Smooth muscle cell (in vitro differentiated cells): ENCODE data around the gene WNT1. TPM values are rescaled to one million over a fixed set of nuclear protein-coding genes. Genes with fewer than 3 reads are reported as not detected.

ENCODE experiments used
- DNase-seq: peaks from one replicate; lab custom pipeline; 2025; ENCODE audit not compliant: unreplicated experiment; lab: John Stamatoyannopoulos, UW
- H2AFZ ChIP-seq: fragments of 200-600 bp; sonication (generic); 2 replicates; pipeline ENCODE4 v1.6.0; 2016; ENCODE audit warnings: antibody characterized with exemption, low read depth, mild to moderate bottlenecking
- H3F3A ChIP-seq: fragments of 200-600 bp; sonication (generic); 2 replicates; pipeline ENCODE4 v1.6.0; 2017; ENCODE audit warnings: antibody characterized with exemption, low read depth
- H3K27ac ChIP-seq: fragments of 200-600 bp; sonication (generic); 2 replicates; pipeline ENCODE4 v1.5.1; 2016; ENCODE audit warnings: low read depth, mild to moderate bottlenecking
- H3K27me3 ChIP-seq: fragments of 200-600 bp; sonication (generic); 2 replicates; pipeline ENCODE4 v1.6.1; 2016; ENCODE audit warnings: low read depth, mild to moderate bottlenecking
- H3K36me3 ChIP-seq: fragments of 200-600 bp; sonication (generic); 2 replicates; pipeline ENCODE4 v1.5.1; 2016; ENCODE audit warnings: low read depth
- H3K4me1 ChIP-seq: fragments of 200-600 bp; sonication (generic); 2 replicates; pipeline ENCODE4 v1.5.1; 2016; ENCODE audit warnings: low read depth
- H3K4me2 ChIP-seq: fragments of 200-600 bp; sonication (generic); 2 replicates; pipeline ENCODE4 v1.6.0; 2016; ENCODE audit warnings: mild to moderate bottlenecking
- H3K4me3 ChIP-seq: fragments of 200-600 bp; sonication (generic); 2 replicates; pipeline ENCODE4 v1.5.1; 2016; ENCODE audit warnings: mild to moderate bottlenecking
- H3K79me2 ChIP-seq: fragments of 200-600 bp; sonication (generic); 2 replicates; pipeline ENCODE4 v1.6.0; 2016; ENCODE audit warnings: low read depth, mild to moderate bottlenecking
- H3K9ac ChIP-seq: fragments of 200-600 bp; sonication (generic); 2 replicates; pipeline ENCODE4 v1.6.0; 2016; ENCODE audit warnings: low read depth
- H3K9me3 ChIP-seq: fragments of 200-600 bp; sonication (generic); replicated peaks from 2 replicates; pipeline ENCODE4 v1.5.1; 2016; ENCODE audit warnings: low read depth
- H4K20me1 ChIP-seq: fragments of 200-600 bp; sonication (generic); 2 replicates; pipeline ENCODE4 v1.6.0; 2016; ENCODE audit warnings: low read depth
- WGBS: methylation state at CpG from one replicate; pipeline ENCODE4 v1.1.7; 2016; ENCODE audit warnings: low lambda C conversion rate; 5-methylcytosine and 5-hydroxymethylcytosine counted together
- polyA plus RNA-seq: library from polyadenylated mRNA; unstranded; fragments of >200 nt; fragmentation: Nextera tagmentation; extraction: Ambion mirVana; gene quantifications from 2 replicates; pipeline ENCODE4 v1.2.1, GENCODE V29; 2016
- total RNA-seq: library from RNA; depleted of rRNA; stranded (reverse); fragments of >200 nt; gene quantifications from 2 replicates; pipeline ENCODE4 v1.2.3, GENCODE V29; 2014
- TF ChIP-seq, protein P1 (sequence below): fragments of 200-600 bp; sonication (generic); IDR thresholded peaks from 2 replicates; pipeline ENCODE4 v1.5.1; 2017; ENCODE audit warnings: borderline replicate concordance, mild to moderate bottlenecking, antibody characterized with exemption; ENCODE audit not compliant: insufficient read depth, poor library complexity, severe bottlenecking

Gene WNT1
- total and polyA plus RNA-seq, 2 experiments from 2014 or later = not detected

DNA sequence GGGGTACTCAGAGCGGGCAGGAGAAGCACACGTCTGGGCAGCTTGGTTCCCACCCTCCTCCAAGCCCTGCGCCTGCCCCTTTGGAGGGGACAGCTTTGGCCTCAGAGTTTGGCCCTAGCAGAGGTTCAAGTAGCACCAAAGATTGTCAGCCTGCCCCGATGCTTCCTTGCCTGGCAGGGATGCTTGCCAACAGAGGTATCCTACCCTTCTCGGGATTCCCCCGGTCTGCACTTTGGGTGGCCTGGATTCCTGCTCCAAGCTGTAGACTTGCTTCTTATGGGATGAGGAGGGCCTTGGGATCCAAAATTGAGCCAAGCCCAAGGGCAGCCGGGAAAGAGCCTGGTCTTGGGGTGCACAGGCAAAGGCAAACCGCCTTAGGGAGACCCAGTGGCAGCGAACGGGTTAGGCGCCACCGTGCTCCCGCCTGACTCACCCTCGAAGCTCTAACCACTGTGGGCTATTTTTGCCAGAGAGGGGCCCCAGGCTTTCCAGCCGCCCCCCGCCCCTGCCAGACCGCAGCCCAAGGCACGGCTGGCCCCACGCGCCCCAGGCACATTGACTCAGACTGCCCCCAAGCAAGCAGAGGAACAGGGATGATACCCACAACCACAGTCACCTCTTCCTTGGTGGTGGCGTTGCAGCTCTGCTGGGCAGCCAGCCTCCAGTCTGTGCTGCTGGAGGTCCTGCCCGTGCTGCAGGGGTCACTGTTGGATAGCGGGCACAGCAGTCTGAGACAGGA, 5.7 kb upstream of the WNT1 start:
- no peaks in the 10 kb centered on the region for H4K20me1 ChIP-seq
- H2AFZ ChIP-seq = no peak overlapping the region
- peaks cover 22% of the 10 kb centered on the region for H3K4me1 ChIP-seq
- H3K27me3 ChIP-seq = peaks cover 86% of the 10 kb centered on the region
- H3K79me2 ChIP-seq = no peaks in the 10 kb centered on the region
- H3K36me3 ChIP-seq = no peaks in the 10 kb centered on the region
- H3K9me3 ChIP-seq = no peaks in the 10 kb centered on the region
- no peak for DNase-seq
- H3K27ac ChIP-seq = no peak overlapping the region
- H3F3A ChIP-seq = peaks cover 6% of the 10 kb centered on the region
- WGBS = 42% methylated on average over 20 of the region's 23 CpGs
- TF ChIP-seq, protein P1, sequence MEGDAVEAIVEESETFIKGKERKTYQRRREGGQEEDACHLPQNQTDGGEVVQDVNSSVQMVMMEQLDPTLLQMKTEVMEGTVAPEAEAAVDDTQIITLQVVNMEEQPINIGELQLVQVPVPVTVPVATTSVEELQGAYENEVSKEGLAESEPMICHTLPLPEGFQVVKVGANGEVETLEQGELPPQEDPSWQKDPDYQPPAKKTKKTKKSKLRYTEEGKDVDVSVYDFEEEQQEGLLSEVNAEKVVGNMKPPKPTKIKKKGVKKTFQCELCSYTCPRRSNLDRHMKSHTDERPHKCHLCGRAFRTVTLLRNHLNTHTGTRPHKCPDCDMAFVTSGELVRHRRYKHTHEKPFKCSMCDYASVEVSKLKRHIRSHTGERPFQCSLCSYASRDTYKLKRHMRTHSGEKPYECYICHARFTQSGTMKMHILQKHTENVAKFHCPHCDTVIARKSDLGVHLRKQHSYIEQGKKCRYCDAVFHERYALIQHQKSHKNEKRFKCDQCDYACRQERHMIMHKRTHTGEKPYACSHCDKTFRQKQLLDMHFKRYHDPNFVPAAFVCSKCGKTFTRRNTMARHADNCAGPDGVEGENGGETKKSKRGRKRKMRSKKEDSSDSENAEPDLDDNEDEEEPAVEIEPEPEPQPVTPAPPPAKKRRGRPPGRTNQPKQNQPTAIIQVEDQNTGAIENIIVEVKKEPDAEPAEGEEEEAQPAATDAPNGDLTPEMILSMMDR = no peak
- no peak overlapping the region for H3K4me3 ChIP-seq
- H3K4me2 ChIP-seq = peak overlapping the region; percentile 89
- no peak overlapping the region for H3K9ac ChIP-seq

DNA sequence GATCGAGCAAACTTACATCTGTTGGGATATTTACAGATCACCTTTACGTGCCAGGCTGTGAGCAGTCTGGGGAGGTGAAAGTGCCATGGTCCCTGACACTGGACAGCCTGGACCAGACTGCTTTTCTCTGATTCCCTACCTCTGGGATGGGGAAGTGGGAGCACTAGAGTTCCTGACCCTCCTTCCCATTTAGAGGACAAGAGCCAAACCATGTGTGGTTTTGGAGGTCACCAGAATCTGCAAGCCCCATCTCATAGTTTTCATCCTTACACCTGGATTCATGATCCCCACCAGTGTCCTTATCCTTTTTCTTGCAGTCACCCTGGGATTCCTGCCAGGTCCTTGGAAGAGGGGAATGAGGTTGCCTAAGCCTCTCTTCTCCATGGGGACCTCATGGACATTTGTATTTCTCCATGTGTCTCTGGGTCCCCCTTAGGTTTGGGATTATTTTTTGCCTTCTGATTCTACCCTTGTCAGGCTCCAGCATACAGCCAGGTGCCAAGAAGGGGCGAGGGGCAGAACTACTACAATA, 5.1 kb upstream of the WNT1 start:
- Histone ChIP-seq H3F3A (peaks cover 6% of the 10 kb centered on the region), H3K4me1 (peaks cover 22% of the 10 kb centered on the region), H3K9ac (no peak overlapping the region), H3K27ac (no peak overlapping the region), H2AFZ (no peak overlapping the region), H3K4me2 (no peak overlapping the region), H3K4me3 (no peak overlapping the region), H3K79me2 (no peaks in the 10 kb centered on the region), H3K9me3 (no peaks in the 10 kb centered on the region), H3K27me3 (peaks cover 92% of the 10 kb centered on the region), H3K36me3 (no peaks in the 10 kb centered on the region), H4K20me1 (no peaks in the 10 kb centered on the region)
- TF ChIP-seq, protein P1 = no peak
- no peak for DNase-seq
- WGBS = 49% methylated on average over 3 of the region's 3 CpGs

DNA sequence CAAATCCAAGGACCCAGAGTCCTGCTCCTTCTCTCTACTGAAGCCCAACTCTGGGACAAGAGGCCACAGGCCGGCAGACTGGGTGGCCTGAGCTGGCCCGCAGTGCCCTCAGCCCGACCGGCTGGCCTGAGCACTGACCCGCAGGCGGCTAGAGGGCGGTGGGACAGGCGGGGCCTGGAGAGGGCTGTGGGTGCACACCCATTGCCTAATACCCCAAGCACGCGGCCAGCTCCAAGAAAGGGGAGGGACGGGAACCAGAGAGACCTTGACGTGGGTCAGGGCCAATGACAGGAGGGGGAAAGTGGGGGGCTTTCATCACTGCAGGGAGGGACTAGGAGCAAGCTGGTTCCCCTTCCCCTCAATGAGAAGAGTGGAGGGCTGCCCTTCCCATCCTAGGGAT, 4.6 kb upstream of the WNT1 start:
- TF ChIP-seq, protein P1 = no peak
- H3K4me1 ChIP-seq = peaks cover 22% of the 10 kb centered on the region
- H3K36me3 ChIP-seq = no peaks in the 10 kb centered on the region
- no peak overlapping the region for H3K4me2 ChIP-seq
- no peak overlapping the region for H3K4me3 ChIP-seq
- H4K20me1 ChIP-seq = no peaks in the 10 kb centered on the region
- H3K27ac ChIP-seq = no peak overlapping the region
- H2AFZ ChIP-seq = no peak overlapping the region
- WGBS = 34% methylated on average over 12 of the region's 12 CpGs
- no peaks in the 10 kb centered on the region for H3K79me2 ChIP-seq
- H3F3A ChIP-seq = peaks cover 6% of the 10 kb centered on the region
- no peak overlapping the region for H3K9ac ChIP-seq
- H3K27me3 ChIP-seq = peaks cover 93% of the 10 kb centered on the region
- no peaks in the 10 kb centered on the region for H3K9me3 ChIP-seq
- DNase-seq = no peak
